Natural killer cell (primary cell): ENCODE data around the gene PITPNC1. TPM values are rescaled to one million over a fixed set of nuclear protein-coding genes. Genes with fewer than 3 reads are reported as not detected.

Experiments
- ATAC-seq, 3 donors: fragments of 150-1000 bp in 2 of 3; fragments of 200-7000 bp in 1 of 3; cut with Tn5 transposase; 1 replicate in 1 of 3; 2 replicates in 2 of 3; pipeline ENCODE4 v1.10.0; 2021; ENCODE audit warnings: mild to moderate bottlenecking in 2 of 3, moderate library complexity in 2 of 3
- DNase-seq, 2 donors: peaks; one replicate each; pipeline versions ENCODE4 v3.0.0 to v3.0.0-alpha.2; 2013 to 2021; ENCODE audit warnings: mixed read lengths in 1 of 2
- H3K27ac ChIP-seq: one replicate; pipeline ENCODE4 v1.5.1; 2013; ENCODE audit warnings: mild to moderate bottlenecking, low read length
- H3K27me3 ChIP-seq: one replicate; pipeline ENCODE4 v1.6.1; 2013; ENCODE audit warnings: low read length; ENCODE audit not compliant: control insufficient read depth, insufficient read depth
- H3K36me3 ChIP-seq: one replicate; pipeline ENCODE4 v1.6.1; 2013; ENCODE audit warnings: low read length; ENCODE audit not compliant: control insufficient read depth, insufficient read depth
- H3K4me1 ChIP-seq: one replicate; pipeline ENCODE4 v1.6.1; 2013; ENCODE audit warnings: low read length; ENCODE audit not compliant: control insufficient read depth, insufficient read depth
- H3K4me3 ChIP-seq: one replicate; pipeline ENCODE4 v1.5.1; 2013; ENCODE audit warnings: low read length
- H3K9me3 ChIP-seq: one replicate; pipeline ENCODE4 v1.6.1; 2013; ENCODE audit warnings: low read length; ENCODE audit not compliant: control insufficient read depth, insufficient read depth
- H3K27ac Mint-ChIP-seq, 2 donors: one replicate each; pipeline ENCODE4 v1.8.0; 2022; ENCODE audit warnings: mild to moderate bottlenecking in 2 of 2, mixed read lengths in 2 of 2, moderate library complexity in 1 of 2
- H3K27me3 Mint-ChIP-seq, 2 donors: one replicate each; pipeline ENCODE4 v1.8.0; 2022; ENCODE audit warnings: low read depth in 2 of 2, mixed read lengths in 2 of 2
- H3K36me3 Mint-ChIP-seq: one replicate; pipeline ENCODE4 v1.8.0; 2022; ENCODE audit warnings: mixed read lengths
- H3K4me1 Mint-ChIP-seq, 2 donors: one replicate each; pipeline ENCODE4 v1.8.0; 2022; ENCODE audit warnings: mixed read lengths in 2 of 2
- H3K4me3 Mint-ChIP-seq: one replicate; pipeline ENCODE4 v1.8.0; 2022; ENCODE audit warnings: mild to moderate bottlenecking, moderate library complexity, mixed read lengths
- H3K9me3 Mint-ChIP-seq, 2 donors: one replicate each; pipeline ENCODE4 v1.8.0; 2022; ENCODE audit warnings: mixed read lengths in 2 of 2
- WGBS: methylation state at CpG from one replicate; pipeline ENCODE4 v1.1.7; 2013; ENCODE audit warnings: missing lambda C conversion rate; ENCODE audit not compliant: insufficient coverage; 5-methylcytosine and 5-hydroxymethylcytosine counted together
- intact Hi-C: fragments of 100-400 bp; cut with micrococcal nuclease; formaldehyde crosslinking; loops from one replicate; pipeline ENCODE4 v1.14.2; 2022
- total RNA-seq, 4 donors: library from RNA; stranded (reverse); fragments of 120-200 nt in 1 of 4; gene quantifications; one replicate each; pipeline versions ENCODE4 v1.2.3 to v1.2.4, GENCODE V29; 2013 to 2022
- TF ChIP-seq, protein P1 (sequence below): fragments of 200-600 bp; IDR thresholded peaks from one replicate; pipeline ENCODE4 v1.8.0; 2022; ENCODE audit warnings: antibody characterized with exemption

PITPNC1 gene
- total RNA-seq, 3 donors from 2014 or later (not counting 1 experiment from before 2014, with no cell fraction given): 150 to 185 (median 169) TPM

GRCh38 chr17:67441052-67441895 lies 64.2 kb downstream of the PITPNC1 start:
- Mint-ChIP-seq H3K4me3 (peak overlapping the region; percentile 73), H3K27me3 (no peaks in the 10 kb centered on the region), H3K9me3 (no peaks in the 10 kb centered on the region), H3K4me1 (peaks cover 63 to 74% of the 10 kb centered on the region in 2 donors), H3K27ac (peak overlapping the region; percentile 88 to 95), H3K36me3 (no peaks in the 10 kb centered on the region)
- Histone ChIP-seq H3K9me3 (no peaks in the 10 kb centered on the region), H3K36me3 (no peaks in the 10 kb centered on the region), H3K27ac (peak overlapping the region; percentile 81), H3K4me3 (peak overlapping the region; percentile 0), H3K27me3 (no peaks in the 10 kb centered on the region), H3K4me1 (peaks cover 62% of the 10 kb centered on the region)
- TF ChIP-seq, protein P1, sequence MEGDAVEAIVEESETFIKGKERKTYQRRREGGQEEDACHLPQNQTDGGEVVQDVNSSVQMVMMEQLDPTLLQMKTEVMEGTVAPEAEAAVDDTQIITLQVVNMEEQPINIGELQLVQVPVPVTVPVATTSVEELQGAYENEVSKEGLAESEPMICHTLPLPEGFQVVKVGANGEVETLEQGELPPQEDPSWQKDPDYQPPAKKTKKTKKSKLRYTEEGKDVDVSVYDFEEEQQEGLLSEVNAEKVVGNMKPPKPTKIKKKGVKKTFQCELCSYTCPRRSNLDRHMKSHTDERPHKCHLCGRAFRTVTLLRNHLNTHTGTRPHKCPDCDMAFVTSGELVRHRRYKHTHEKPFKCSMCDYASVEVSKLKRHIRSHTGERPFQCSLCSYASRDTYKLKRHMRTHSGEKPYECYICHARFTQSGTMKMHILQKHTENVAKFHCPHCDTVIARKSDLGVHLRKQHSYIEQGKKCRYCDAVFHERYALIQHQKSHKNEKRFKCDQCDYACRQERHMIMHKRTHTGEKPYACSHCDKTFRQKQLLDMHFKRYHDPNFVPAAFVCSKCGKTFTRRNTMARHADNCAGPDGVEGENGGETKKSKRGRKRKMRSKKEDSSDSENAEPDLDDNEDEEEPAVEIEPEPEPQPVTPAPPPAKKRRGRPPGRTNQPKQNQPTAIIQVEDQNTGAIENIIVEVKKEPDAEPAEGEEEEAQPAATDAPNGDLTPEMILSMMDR: no peak
- 51% methylated on average over 18 of the region's 19 CpGs for WGBS
- peak; percentile 86 to 94 (median 88) for ATAC-seq
- peak; percentile 62 to 91 for DNase-seq
- intact Hi-C loops: loop anchor here (1.0 kb wide), 1 partner anchor 9 kb away; no protein-coding TSS in a partner anchor

DNA sequence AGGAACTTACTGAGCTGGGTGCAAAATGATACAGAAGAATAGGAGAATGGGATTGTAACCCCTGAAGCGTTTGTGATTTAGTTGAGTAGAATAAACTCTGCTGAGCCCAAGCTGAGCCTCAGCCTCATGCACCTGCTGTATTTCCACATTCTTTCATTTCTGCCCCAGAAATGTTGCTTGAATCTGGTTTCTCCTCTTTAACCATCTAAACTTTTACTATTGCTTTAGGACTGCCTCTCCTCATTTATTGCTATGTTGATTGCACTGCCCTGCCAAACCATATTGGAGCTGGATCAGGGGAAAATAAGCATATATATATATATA lies 64.8 kb downstream of the PITPNC1 start:
- intact Hi-C loops: loop anchor here (1.0 kb wide), 1 partner anchor 8 kb away; no protein-coding TSS in a partner anchor
- no peaks in the 10 kb centered on the region for H3K27me3 Mint-ChIP-seq
- 50% methylated on average over 1 of the region's 1 CpG for WGBS
- H3K36me3 ChIP-seq: no peaks in the 10 kb centered on the region
- TF ChIP-seq, protein P1: no peak
- peak overlapping the region; percentile 81 for H3K27ac ChIP-seq
- H3K27ac Mint-ChIP-seq: peak overlapping the region; percentile 88 to 95
- peak overlapping the region; percentile 73 for H3K4me3 Mint-ChIP-seq
- no peaks in the 10 kb centered on the region for H3K9me3 ChIP-seq
- H3K9me3 Mint-ChIP-seq: no peaks in the 10 kb centered on the region
- peaks cover 57 to 68% of the 10 kb centered on the region in 2 donors for H3K4me1 Mint-ChIP-seq
- H3K36me3 Mint-ChIP-seq: no peaks in the 10 kb centered on the region
- ATAC-seq (no peak), DNase-seq (no peak)
- H3K4me1 ChIP-seq: peaks cover 56% of the 10 kb centered on the region
- H3K4me3 ChIP-seq: peak overlapping the region; percentile 0
- no peaks in the 10 kb centered on the region for H3K27me3 ChIP-seq

DNA sequence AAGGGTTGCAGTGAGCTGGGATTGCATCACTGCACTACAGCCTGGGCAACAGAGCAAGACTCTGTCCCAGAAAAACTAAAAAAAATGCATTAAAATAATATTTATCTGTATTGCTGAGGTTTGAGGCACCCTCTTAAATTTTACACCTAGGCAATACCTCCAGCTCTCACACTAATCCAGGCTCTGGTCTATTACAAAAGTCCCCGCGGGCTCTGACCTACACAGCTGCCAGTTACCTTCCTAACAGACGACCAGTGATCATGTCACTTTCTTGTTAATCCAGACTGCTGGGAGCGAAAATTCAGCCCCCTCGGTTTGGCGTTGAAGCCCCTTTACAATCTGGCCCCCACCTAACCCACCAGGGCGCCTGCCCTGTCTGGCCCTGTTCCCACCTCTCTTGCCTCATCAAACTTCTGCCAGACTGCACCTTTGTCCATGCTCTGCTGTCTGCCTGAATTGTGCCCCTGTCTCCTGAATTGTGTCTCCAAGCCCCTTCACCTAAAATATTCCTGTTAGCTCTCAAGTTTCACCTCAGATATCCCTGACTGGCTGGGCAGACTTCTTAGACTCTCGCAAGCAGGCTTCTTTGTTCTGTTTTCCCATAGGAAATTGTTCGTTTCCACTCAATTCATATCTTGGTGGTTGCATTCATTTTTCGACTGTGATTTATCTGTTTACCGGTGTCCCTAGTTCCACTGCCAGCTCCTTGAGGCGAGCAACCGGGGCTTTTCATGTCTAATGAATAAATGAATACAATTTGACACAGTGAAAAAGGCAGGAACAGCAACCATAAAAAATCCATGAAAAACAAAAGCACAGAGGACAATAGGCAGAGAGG lies 65.9 kb downstream of the PITPNC1 start:
- Mint-ChIP-seq H3K4me1 (peaks cover 53 to 64% of the 10 kb centered on the region in 2 donors), H3K36me3 (no peaks in the 10 kb centered on the region), H3K4me3 (no peak overlapping the region), H3K27ac (peak overlapping the region; percentile 82 to 91), H3K9me3 (no peaks in the 10 kb centered on the region), H3K27me3 (no peaks in the 10 kb centered on the region)
- H3K4me1 ChIP-seq: peaks cover 52% of the 10 kb centered on the region
- H3K4me3 ChIP-seq: no peak overlapping the region
- DNase-seq (no peak), ATAC-seq (no peak)
- H3K9me3 ChIP-seq: no peaks in the 10 kb centered on the region
- no peaks in the 10 kb centered on the region for H3K27me3 ChIP-seq
- TF ChIP-seq, protein P1: no peak
- WGBS: 85% methylated on average over 13 of the region's 13 CpGs
- H3K36me3 ChIP-seq: no peaks in the 10 kb centered on the region
- intact Hi-C loops: no loop called here
- H3K27ac ChIP-seq: peak overlapping the region; percentile 13
